Heart right ventricle (tissue), 16 donors: Measurements from ENCODE around the gene FUT8. TPM values are rescaled to one million over a fixed set of nuclear protein-coding genes. Genes with fewer than 3 reads are reported as not detected.

Source experiments
- ATAC-seq, 8 donors: fragments of 200-7000 bp; cut with Tn5 transposase; one replicate each; pipeline ENCODE4 v1.9.1; 2020; ENCODE audit warnings: mild to moderate bottlenecking in 8 of 8, moderate library complexity in 8 of 8, moderate number of reproducible peaks in 1 of 8
- DNase-seq, 2 donors: peaks; one replicate each; pipeline ENCODE4 v3.0.0-alpha.2; 2020
- H3K27ac ChIP-seq, 10 donors: fragments of 200-600 bp; sonication (generic) in 2 of 10; one replicate each; pipeline versions ENCODE4 v1.5.0 to v1.8.0; 2020 to 2022; ENCODE audit warnings: mild to moderate bottlenecking in 3 of 10
- H3K27me3 ChIP-seq, 7 donors: fragments of 200-600 bp; one replicate each; pipeline ENCODE4 v1.8.0; 2021 to 2022; ENCODE audit warnings: mild to moderate bottlenecking in 2 of 7
- H3K36me3 ChIP-seq, 9 donors: fragments of 200-600 bp; sonication (generic) in 1 of 9; one replicate each; pipeline versions ENCODE4 v1.5.0 to v1.8.0; 2020 to 2022; ENCODE audit warnings: mild to moderate bottlenecking in 2 of 9
- H3K4me1 ChIP-seq, 9 donors: fragments of 200-600 bp; sonication (generic) in 1 of 9; one replicate each; pipeline versions ENCODE4 v1.5.0 to v1.8.0; 2020 to 2022; ENCODE audit warnings: mild to moderate bottlenecking in 4 of 9
- H3K4me3 ChIP-seq, 10 donors: fragments of 200-600 bp; sonication (generic) in 2 of 10; one replicate each; pipeline versions ENCODE4 v1.5.0 to v1.8.0; 2020 to 2022; ENCODE audit warnings: mild to moderate bottlenecking in 7 of 10, moderate library complexity in 2 of 10
- H3K9me3 ChIP-seq, 11 donors: fragments of 200-600 bp in 10 of 11; sonication (generic) in 2 of 11; one replicate each; pipeline versions ENCODE4 v1.5.0 to v1.8.0; 2013 to 2022; ENCODE audit warnings: mild to moderate bottlenecking in 2 of 11, control low read depth in 1 of 11, moderate library complexity in 1 of 11
- CTCF ChIP-seq, 9 donors: fragments of 200-600 bp; sonication (generic) in 2 of 9; IDR thresholded peaks; one replicate each; pipeline versions ENCODE4 v1.5.0 to v1.8.0; 2021 to 2022; ENCODE audit warnings: antibody characterized with exemption in 9 of 9, mild to moderate bottlenecking in 5 of 9, moderate library complexity in 1 of 9
- WGBS, 2 donors: extraction: QIAGEN DNeasy Blood & Tissue Kit; methylation state at CpG; one replicate each; pipeline ENCODE4 v1.1.7; 2013; ENCODE audit warnings: inconsistent platforms in 1 of 2; 5-methylcytosine and 5-hydroxymethylcytosine counted together
- intact Hi-C, 10 donors: fragments of 100-400 bp; cut with DNase I; formaldehyde crosslinking; loops; one replicate each; pipeline versions ENCODE4 v1.11.1 to v1.14.2; 2022
- polyA plus RNA-seq, 2 donors: library from polyadenylated mRNA; stranded (reverse); fragments of 200-250 nt; gene quantifications; one replicate each; pipeline ENCODE4 v1.2.3, GENCODE V29; 2013
- total RNA-seq, 10 donors: library from RNA; stranded (reverse); fragmentation: NEBNext Ultra II Directional in 3 of 10; extraction: Animal tissue kit (Norgen Biotek cat#: 25700) in 3 of 10; gene quantifications; one replicate each; pipeline versions ENCODE4 v1.2.1 to v1.2.4, GENCODE V29; 2021 to 2023
- donor health status: Arrhythmogenic right ventricular cardiomyopathy.
- donor health status: ischemic (EF 13 %, LVEDD 7.1; RV severe dilation, severe dysfunction).
- donor health status: healthy with polysubstance abuse.
- donor health status: DM: no; HTN: yes; CAD: no.
- donor health status: DM: no; HTN: no; CAD: no.
- donor health status: ischemic (EF 25% LVEDD 6.9; RV normal size, moderate dysfunction).
- donor health status: ischemic (EF 25% LVEDD 5.7; RV mildly dilated, moderate dysfunction).
- donor health status: healthy.
- donor health status: DM: yes; HTN: yes; CAD: no.
- donor health status: Ischemic cardiomyopathy.
- donor health status: ischemic (EF 35%, LVEDD 5.7; RV mildly dilated, moderate dysfunction).
- donor health status: nonischemic (EF 11% LVEDD 7.7; RV severe dilation, severe dysfunction).
- donor health status: DM: yes; HTN: yes; CAD: no.
- donor health status: PGD.
- donor health status: ischemic (EF 29% LVEDD 5.4; RV normal size, mild dysfunction).
- donor health status: nonischemic (EF 23%, LVEDD 6.1; RV moderate dilation, normal function).

Gene FUT8
- total and polyA plus RNA-seq, 12 donors = 2.9 to 16.1 (median 9.9) TPM

GRCh38 chr14:65370801-65371248, 41.7 kb upstream of the FUT8 start:
- DNase-seq (no peak), ATAC-seq (no peak)
- no peak for TF ChIP-seq CTCF (IDR thresholded peaks at IDR 0.05)
- no peaks in the 10 kb centered on the region for H3K9me3 ChIP-seq
- no peak overlapping the region for H3K27ac ChIP-seq
- 74 to 77% methylated on average over 7 of the region's 7 CpGs for WGBS, 2 donors
- H3K36me3 ChIP-seq = no peaks in the 10 kb centered on the region
- peaks cover 0 to 12% (median 5%) of the 10 kb centered on the region in 7 donors for H3K27me3 ChIP-seq
- H3K4me1 ChIP-seq = peaks cover 0 to 11% (median 0%) of the 10 kb centered on the region in 9 donors
- H3K4me3 ChIP-seq = no peak overlapping the region
- intact Hi-C loops = no loop called here

DNA sequence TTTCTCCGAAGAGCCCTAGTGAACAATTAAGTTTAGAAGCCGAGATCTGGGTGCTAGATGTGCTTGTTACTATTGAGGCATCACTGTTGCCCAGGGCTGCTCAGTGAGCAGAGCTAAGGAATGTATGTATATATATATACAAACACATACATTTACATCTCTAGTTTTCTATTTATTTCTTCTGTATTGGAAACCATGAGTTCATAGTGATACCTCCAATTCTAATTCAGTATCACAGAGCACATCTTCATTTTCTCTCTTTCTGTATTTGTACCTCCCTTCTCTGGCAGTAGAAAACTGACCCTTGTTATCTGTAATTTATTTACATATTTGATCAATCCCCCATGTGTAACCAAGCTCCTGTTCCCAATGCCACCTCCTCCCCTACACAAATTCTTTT, 40.7 kb upstream of the FUT8 start:
- intact Hi-C loops = no loop called here
- H3K4me3 ChIP-seq = no peak overlapping the region
- no peaks in the 10 kb centered on the region for H3K9me3 ChIP-seq
- H3K27ac ChIP-seq = no peak overlapping the region
- ATAC-seq (no peak), DNase-seq (no peak)
- no peaks in the 10 kb centered on the region for H3K36me3 ChIP-seq
- H3K27me3 ChIP-seq = peaks cover 0 to 12% (median 5%) of the 10 kb centered on the region in 7 donors
- TF ChIP-seq CTCF (IDR thresholded peaks at IDR 0.05) = no peak
- 93 to 95% methylated on average over 2 of the region's 2 CpGs for WGBS, 2 donors
- H3K4me1 ChIP-seq = peaks cover 0 to 11% (median 0%) of the 10 kb centered on the region in 9 donors

DNA sequence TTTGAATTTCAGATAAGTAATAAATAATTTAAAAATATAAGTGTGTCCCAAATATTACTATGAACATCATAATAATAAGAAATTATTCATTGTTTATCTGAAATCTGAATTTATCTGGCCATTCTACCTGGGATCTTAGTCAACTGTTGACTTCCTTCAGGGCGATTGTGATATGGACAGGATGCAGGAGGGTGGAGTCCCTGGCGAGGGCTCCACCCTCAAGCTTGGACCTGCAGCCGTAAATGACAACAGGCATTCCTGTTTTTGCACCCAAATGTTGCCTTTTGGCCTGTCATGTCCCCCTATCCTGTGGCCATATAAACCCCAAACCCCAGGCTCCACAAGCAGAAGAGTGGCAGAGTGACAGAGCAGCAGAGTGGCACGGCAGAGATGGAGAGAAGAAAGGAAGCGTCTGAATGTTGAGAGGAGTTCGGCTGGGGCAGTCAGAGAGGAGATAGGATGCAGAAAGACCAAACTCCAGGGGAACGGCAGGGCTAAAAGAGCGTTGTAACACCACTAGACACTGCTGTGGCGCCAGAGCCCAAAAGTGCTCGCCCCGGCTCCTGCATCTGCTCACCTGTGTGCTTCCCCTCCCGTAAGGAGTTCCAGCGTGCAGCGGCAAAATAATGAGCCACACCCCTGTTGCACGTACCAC, 39.4 kb upstream of the FUT8 start:
- intact Hi-C loops = no loop called here
- Histone ChIP-seq H3K27ac (no peak overlapping the region), H3K36me3 (no peaks in the 10 kb centered on the region), H3K4me1 (peaks cover 0 to 11% (median 0%) of the 10 kb centered on the region in 9 donors), H3K9me3 (no peaks in the 10 kb centered on the region), H3K4me3 (no peak overlapping the region), H3K27me3 (peaks cover 0 to 12% (median 5%) of the 10 kb centered on the region in 7 donors)
- TF ChIP-seq CTCF (IDR thresholded peaks at IDR 0.05) = no peak
- 61 to 68% methylated on average over 15 of the region's 15 CpGs for WGBS, 2 donors
- ATAC-seq (no peak), DNase-seq (no peak)

GRCh38 chr14:65373671-65374039, 38.9 kb upstream of the FUT8 start:
- TF ChIP-seq CTCF (IDR thresholded peaks at IDR 0.05) = peak in 1 of 9 donors; percentile 27
- no peak for DNase-seq
- no peak overlapping the region for H3K27ac ChIP-seq
- peaks cover 0 to 11% (median 0%) of the 10 kb centered on the region in 9 donors for H3K4me1 ChIP-seq
- peaks cover 0 to 12% (median 5%) of the 10 kb centered on the region in 7 donors for H3K27me3 ChIP-seq
- no peaks in the 10 kb centered on the region for H3K9me3 ChIP-seq
- H3K36me3 ChIP-seq = no peaks in the 10 kb centered on the region
- intact Hi-C loops = no loop called here
- 74 to 76% methylated on average over 8 of the region's 8 CpGs for WGBS, 2 donors
- ATAC-seq = peak in 2 of 8 donors; percentile 45 to 47
- H3K4me3 ChIP-seq = no peak overlapping the region
